WI38 (cell line): ENCODE measurements around the gene PROM1.
A peak's percentile ranks its signal among the peaks of the same experiment; 100 is the strongest.

ENCODE experiments used
- H3K4me3 ChIP-seq: 2 replicates; pipeline ENCODE4 v1.5.1; 2011; ENCODE audit warnings: low read depth, mild to moderate bottlenecking, control low read depth, low read length
- TF ChIP-seq, protein P1 (sequence below): IDR thresholded peaks from 2 replicates; pipeline ENCODE4 v1.5.1; 2012; ENCODE audit warnings: low read depth, mild to moderate bottlenecking, control low read depth, low read length

The PROM1 gene

DNA sequence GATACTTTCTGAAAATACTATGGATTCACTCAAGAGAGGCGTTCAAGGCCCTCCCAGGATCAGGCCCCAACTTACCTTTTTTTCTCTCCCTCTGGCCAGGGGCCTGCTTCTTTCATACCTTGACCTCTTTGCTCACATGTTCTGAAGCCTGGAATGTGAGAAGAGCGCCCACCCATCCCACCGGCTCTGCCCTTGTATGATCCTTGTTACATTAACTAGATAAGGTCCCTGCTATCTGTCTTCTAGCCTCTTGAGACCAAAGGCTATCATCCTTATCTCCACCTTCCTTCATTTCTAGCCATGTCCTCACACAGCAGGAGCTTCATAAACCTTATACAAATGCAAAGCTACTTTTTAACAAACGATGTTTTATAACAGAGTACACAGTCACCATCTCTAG lies 45.9 kb downstream of the PROM1 start:
- TF ChIP-seq, protein P1, sequence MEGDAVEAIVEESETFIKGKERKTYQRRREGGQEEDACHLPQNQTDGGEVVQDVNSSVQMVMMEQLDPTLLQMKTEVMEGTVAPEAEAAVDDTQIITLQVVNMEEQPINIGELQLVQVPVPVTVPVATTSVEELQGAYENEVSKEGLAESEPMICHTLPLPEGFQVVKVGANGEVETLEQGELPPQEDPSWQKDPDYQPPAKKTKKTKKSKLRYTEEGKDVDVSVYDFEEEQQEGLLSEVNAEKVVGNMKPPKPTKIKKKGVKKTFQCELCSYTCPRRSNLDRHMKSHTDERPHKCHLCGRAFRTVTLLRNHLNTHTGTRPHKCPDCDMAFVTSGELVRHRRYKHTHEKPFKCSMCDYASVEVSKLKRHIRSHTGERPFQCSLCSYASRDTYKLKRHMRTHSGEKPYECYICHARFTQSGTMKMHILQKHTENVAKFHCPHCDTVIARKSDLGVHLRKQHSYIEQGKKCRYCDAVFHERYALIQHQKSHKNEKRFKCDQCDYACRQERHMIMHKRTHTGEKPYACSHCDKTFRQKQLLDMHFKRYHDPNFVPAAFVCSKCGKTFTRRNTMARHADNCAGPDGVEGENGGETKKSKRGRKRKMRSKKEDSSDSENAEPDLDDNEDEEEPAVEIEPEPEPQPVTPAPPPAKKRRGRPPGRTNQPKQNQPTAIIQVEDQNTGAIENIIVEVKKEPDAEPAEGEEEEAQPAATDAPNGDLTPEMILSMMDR = no peak
- no peak overlapping the region for H3K4me3 ChIP-seq

DNA sequence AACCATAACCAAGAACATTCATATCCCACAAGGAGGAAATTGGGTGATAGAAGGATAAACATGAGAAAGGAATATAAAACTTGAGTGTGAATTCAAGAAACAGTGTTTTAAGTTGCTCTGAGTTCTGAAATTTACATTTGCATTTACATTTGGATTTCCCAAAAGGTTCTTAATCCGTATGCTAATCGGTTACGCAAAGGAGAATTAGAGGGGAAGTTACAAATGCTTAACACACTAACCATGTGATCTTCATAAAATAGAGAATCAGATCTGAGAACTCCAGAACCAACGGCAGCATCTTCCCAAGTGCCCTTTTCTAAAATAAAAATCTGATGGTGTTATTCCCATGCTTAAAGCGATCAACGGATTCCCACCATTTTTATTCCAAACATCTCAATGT lies 48.0 kb downstream of the PROM1 start:
- TF ChIP-seq, protein P1 = no peak
- H3K4me3 ChIP-seq = no peak overlapping the region

DNA sequence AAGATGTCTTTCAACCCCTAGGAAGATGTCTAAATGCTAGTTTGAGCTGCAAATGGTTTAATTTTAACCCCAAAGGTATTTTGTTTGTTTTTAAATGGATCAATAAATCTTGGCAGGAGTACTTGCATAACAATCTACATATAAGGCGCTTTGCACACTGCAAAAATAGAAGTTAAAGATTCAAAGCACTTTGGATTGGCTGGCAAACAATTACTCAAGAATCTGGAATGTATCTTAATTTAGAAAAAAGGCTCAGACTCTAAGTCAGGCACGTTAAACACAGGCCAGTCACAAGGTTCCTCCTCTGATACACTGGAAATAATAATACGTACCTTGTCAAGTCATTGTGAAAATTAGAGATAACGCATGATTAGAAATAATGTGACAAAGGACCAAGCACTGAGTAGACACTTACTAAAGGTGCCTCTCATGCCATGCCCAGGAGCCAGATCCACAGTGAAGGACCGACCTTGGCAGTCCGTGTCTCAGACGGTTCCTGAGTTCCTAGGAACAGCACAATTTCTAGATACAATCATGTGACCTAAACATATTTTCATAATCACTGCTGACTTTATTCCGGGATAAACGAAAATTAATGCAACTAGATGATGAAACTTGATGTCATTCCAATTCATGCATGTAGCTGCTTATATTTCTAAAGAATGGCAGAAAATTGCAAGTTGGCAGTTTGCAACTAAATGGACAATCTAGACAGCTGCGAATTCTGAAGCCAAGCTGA lies 49.6 kb downstream of the PROM1 start:
- no peak overlapping the region for H3K4me3 ChIP-seq
- TF ChIP-seq, protein P1 = no peak

DNA sequence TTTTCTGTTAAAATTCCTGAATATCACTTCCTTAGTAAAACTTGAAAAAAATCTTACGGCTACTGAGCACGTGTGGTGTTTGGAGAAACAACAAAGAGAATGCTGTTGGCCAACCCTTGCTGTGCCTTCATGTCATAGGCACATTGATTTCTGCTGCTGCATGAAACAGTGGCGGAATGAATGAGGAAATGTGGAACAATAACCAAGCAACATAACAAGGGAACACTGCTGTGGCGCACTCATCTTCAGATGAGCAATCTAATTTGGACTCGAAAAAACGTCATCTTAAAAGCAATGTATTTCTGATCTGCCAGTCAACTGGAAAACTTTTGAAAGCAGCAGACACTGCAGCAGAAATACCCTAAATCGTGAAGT lies 51.4 kb downstream of the PROM1 start:
- no peak overlapping the region for H3K4me3 ChIP-seq

DNA sequence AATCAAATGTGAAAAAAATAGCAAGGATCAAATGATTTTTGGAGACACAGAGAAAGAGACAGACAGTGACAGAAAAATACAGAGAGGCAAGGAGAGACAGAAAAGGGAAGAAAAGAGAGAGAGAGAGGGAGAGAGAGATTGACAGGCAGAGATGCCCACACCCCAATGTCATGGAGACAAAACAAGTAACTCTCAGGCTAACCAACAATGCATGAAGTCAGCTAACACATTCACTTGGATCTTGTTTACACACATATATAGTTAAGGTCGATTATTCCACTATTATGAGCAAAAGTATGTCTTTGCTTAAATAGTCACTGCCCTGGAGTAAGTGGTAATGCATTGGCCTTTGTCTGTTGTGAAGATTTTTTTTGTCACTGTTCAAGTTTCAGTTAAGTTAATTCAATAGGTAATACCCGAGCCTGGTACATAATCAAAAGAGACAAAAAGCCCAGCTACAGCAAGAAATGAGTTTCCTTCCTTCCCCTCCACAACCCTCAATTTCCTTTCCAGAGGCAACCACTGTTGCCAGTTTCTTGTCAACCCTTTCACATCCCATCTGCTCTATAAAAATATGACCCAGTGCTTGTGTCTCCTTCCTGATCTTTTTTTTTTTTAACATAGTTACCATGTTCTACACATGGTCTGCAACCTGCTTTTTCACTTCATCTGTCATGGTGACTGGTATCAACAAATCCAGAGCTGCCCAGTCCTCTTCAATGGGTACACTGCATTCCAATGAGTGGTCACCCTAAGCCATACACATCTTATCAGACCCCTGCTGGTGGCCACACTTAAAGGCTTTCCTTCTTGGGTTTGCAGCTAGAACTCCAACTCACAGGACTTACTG lies 52.1 kb downstream of the PROM1 start:
- no peak overlapping the region for H3K4me3 ChIP-seq
- TF ChIP-seq, protein P1 = no peak

More for the DNA sequence above, 51.4 kb downstream of the PROM1 start:
- TF ChIP-seq, protein P1 = no peak

DNA sequence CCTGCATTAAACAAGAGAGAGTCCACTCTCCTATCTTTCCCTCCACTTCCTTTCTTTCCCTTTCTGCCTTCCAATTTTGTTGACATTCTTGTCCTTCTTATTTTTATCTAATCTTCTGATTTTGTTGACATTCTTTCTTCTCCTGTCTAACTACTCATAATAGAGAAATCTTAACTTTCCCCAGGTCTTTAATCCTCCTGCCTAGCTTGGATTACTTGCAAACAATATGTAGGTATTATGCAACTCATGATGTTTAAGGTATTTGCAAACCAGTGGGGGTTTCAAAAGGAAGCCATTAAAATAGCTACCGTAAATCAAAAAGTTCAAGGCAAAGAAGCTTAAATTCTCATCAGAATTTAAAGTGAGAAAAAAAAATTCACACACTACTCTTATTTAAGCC lies 53.9 kb downstream of the PROM1 start:
- no peak overlapping the region; the same call in 1 of the 2 replicates for H3K4me3 ChIP-seq
- TF ChIP-seq, protein P1 = no peak

DNA sequence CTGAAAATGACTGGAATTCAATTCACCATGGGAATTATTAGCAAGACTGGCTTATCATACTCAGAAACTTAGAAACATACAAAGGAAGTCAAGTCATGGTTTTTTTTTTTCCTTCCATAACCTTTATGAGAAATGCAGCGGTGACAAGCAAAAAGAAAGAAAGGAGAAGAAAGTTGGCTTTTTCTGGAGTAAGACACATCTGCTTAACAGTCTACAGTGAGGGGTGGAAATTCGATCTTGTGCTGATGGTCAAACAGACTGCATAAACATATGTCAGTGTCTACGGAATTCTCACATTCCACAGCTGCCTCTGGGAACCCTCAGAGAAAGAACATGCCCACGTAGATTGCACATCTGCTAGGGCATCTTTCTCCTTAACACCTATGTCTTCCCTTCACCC lies 54.6 kb downstream of the PROM1 start:
- H3K4me3 ChIP-seq = peak overlapping the region; percentile 29
- TF ChIP-seq, protein P1 = no peak
